Gastroesophageal sphincter (tissue), 2 donors: ENCODE data around the gene PPP1R10.

Experiments used
- EP300 ChIP-seq: sonication (generic); formaldehyde crosslinking; IDR thresholded peaks from one replicate; pipeline ENCODE4 v1.6.1; 2017; ENCODE audit warnings: antibody characterized with exemption, mild to moderate bottlenecking
- POLR2A ChIP-seq, 2 donors: fragments of 450-650 bp; IDR thresholded peaks; one replicate each; pipeline ENCODE4 v1.6.1; 2017; ENCODE audit warnings: antibody characterized with exemption in 2 of 2, mild to moderate bottlenecking in 2 of 2, moderate library complexity in 1 of 2
- POLR2AphosphoS5 ChIP-seq: sonication (generic); formaldehyde crosslinking; IDR thresholded peaks from one replicate; pipeline ENCODE4 v1.6.1; 2017; ENCODE audit warnings: antibody characterized with exemption

DNA sequence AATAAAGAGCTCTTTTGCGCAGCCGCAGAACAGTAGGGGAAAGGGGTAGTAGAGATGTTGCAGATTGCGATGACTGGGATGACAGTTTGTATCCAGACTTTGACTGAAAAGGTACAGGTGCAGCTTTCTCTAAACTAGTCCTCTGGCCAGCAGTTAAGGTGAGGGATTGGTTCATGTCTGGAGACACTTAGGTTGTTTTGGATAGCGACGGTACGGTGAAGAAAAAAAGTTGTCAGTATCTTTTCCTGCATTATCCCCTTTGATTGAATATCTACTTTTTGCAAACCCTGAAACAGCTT is 59.4 kb downstream of the PPP1R10 start:
- TF ChIP-seq EP300, result no peak
- TF ChIP-seq POLR2AphosphoS5, result no peak
- no peak for TF ChIP-seq POLR2A (IDR thresholded peaks at IDR 0.05)
